Adrenal gland (tissue), 5 donors: ENCODE results near the gene TIGD3.

Experiments
- POLR2A ChIP-seq, 2 donors: fragments of 450-650 bp; IDR thresholded peaks; one replicate each; pipeline ENCODE4 v1.6.1; 2017; ENCODE audit warnings: antibody characterized with exemption in 2 of 2, mild to moderate bottlenecking in 2 of 2, moderate library complexity in 1 of 2
- TF ChIP-seq, protein P1 (sequence below), 6 experiments: fragments of 450-650 bp in 4 of 6; fragments of 200-600 bp in 2 of 6; sonication (generic) in 1 of 6; IDR thresholded peaks; 1 replicate in 5 of 6; 2 replicates in 1 of 6; pipeline versions ENCODE4 v1.5.1 to v1.8.0; 2016 to 2021; ENCODE audit warnings: antibody characterized with exemption in 6 of 6, mild to moderate bottlenecking in 2 of 6, moderate library complexity in 1 of 6
- donor health status: DM: no; HTN: no; CAD: no.

DNA sequence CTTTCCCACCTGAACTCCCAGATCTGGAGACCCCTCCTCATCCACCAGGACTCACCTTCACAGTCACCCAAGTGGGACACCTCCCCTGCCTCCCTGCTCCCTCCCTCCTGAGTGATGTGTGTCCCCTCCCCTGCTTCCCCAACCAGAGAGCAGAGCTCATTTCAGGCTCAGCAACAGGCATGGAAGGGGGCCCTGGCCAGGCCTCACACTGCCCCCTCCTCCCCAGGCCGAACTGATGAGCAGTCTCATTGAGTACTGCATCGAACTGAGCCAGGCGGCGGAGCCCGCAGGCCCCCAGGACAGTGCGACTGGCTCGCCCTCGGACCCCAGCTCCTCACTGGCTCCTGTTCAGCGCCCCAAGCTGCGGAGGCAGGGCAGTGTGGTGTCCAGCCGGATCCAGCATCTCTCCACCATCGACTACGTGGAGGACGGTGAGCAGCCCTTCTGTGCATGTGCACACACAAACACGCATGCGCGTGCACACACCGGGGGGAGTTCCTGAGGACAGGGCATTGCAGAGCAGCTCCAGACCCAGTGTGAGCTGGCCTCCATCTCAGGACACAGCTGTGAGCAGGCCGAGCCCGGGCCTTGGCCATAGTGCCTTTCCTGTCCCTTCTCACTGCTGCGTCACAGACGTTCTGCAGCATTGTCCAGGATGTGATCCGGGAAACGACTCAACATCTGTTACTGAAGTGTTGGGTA lies 50.2 kb downstream of the TIGD3 start:
- TF ChIP-seq, protein P1, sequence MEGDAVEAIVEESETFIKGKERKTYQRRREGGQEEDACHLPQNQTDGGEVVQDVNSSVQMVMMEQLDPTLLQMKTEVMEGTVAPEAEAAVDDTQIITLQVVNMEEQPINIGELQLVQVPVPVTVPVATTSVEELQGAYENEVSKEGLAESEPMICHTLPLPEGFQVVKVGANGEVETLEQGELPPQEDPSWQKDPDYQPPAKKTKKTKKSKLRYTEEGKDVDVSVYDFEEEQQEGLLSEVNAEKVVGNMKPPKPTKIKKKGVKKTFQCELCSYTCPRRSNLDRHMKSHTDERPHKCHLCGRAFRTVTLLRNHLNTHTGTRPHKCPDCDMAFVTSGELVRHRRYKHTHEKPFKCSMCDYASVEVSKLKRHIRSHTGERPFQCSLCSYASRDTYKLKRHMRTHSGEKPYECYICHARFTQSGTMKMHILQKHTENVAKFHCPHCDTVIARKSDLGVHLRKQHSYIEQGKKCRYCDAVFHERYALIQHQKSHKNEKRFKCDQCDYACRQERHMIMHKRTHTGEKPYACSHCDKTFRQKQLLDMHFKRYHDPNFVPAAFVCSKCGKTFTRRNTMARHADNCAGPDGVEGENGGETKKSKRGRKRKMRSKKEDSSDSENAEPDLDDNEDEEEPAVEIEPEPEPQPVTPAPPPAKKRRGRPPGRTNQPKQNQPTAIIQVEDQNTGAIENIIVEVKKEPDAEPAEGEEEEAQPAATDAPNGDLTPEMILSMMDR (IDR thresholded peaks at IDR 0.05), result no peak
- TF ChIP-seq POLR2A (IDR thresholded peaks at IDR 0.05), result no peak
